Daoy (cell line): ENCODE results near the gene NEK5. TPM values are rescaled to one million over a fixed set of nuclear protein-coding genes. Genes with fewer than 3 reads are reported as not detected.
"Not testable (repeated sequence)": the region's sequence is repeated elsewhere in the genome, so short reads cannot be mapped to it uniquely, and the experiment has no call there.

Source experiments
- DNase-seq: peaks from one replicate; pipeline ENCODE4 v3.0.0-alpha.2; 2015; ENCODE audit warnings: low read depth
- total RNA-seq: library from RNA; depleted of rRNA; stranded (reverse); fragments of >200 nt; shearing (Covaris generic); gene quantifications from 2 replicates; pipeline ENCODE4 v1.2.3, GENCODE V29; 2014

Gene NEK5
- total RNA-seq, 1 experiment from 2014 or later = 0.23 TPM

GRCh38 chr13:52137489-52137888, 8.6 kb upstream of the NEK5 start:
- no peak for DNase-seq

- DNase-seq = no peak
Measured at GRCh38 chr13:52136763-52137162, 7.9 kb upstream of the NEK5 start.

DNA sequence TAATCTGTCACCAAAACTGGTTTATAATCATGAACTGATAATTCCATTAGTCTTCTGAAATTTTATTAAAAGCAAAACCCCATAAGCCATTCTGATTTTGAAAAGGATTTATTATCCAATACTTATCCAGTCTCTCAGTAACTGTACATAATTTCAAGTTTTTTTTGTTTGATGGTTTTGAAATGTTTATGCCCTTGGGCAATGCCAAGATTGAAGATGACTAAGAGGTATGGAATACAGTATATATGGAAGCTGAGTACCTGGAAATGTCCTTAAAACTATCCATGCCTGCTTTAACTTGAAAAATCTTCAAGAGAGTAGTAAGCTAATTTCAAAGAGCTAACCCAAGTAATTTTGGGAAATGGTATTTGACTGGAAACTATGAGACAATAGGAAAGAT, 1.8 kb upstream of the NEK5 start:
- no peak for DNase-seq

- peak; percentile 56 for DNase-seq
Measured at GRCh38 chr13:52127783-52128702, 830 bp downstream of the NEK5 start.

DNA sequence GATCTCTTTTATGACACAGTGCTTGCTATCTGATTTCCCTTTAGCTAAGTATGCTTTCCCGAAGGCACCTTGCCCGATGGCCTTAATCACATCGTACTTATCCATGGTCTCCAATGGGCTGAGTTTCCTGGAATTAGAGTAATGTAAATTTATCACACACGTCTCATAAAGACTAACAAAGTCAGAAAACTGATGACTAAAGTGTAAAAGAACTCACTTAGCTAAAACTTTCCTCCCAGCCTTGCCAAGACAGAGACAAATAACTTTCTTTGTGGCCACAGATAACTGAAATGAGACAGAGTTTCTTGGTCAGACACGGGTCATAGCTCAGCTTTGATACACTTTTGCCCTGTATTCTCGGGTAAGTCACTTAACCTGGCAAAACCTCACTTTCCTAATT, 1.5 kb downstream of the NEK5 start:
- no peak for DNase-seq

DNA sequence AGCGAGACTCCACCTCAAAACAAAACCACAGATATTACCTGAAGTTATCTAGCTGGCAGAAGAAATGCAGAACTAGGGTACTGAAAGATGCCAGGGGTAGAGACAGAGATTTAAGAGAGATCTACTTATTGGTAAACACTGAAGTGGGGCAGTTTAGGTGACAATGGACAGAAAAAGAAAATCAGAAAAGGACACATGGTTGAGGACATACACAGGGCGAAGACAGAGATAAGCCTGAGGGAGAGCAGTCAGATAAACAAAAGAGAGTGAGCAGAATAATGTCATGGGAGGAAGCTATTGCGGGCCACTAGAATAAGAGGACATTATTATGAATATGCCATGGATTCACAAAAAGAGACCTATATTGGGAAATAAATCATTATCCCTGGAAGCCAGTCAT, 3.3 kb downstream of the NEK5 start:
- no peak for DNase-seq

GRCh38 chr13:52118595-52118994, 10.3 kb downstream of the NEK5 start:
- no peak for DNase-seq

DNA sequence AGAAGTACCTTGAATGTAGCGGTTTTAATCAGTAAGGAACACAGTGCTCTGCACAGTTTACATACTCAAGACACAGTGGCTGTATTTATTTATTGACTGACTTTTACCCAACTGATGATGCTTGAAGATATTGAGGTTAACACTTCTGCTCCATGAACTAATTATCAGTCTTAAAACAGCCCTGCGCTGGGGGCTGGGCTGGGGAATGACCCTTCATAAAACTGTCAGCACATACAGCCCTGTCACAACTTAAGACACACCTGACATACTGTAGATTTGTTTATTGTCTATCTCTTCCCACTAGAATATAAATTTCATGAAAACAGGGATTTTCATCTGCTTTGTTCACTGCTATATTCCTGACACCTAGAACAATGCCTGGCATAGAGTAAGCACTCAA, 10.8 kb downstream of the NEK5 start:
- DNase-seq = no peak

GRCh38 chr13:52112591-52112990, 16.3 kb downstream of the NEK5 start:
- no peak for DNase-seq

DNA sequence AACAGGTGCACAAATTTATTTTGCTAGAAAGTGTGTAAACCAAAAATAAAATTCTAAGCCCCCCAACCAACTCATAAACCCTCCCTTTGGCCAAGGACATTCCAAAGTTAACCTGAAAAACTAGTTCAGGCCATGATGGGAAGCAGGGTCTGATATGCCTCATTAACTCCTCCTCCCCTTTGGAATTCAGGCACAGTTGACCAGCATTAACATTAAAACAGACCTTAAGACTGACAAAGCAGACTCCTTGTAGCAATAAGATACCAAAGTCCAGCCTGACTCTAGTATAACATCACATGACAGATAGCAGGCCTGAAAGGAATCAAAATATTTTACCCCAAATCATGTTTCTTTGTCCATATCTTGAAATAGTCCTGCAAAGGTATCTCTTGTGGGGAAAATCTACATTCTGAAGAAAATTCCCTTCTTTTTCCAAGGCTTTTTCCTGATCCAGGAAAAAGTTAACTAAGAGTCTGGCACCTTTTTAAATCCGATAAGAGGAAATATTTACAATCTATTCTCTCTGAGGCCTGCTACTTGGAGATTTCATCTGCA, 19.7 kb downstream of the NEK5 start:
- no peak for DNase-seq

DNA sequence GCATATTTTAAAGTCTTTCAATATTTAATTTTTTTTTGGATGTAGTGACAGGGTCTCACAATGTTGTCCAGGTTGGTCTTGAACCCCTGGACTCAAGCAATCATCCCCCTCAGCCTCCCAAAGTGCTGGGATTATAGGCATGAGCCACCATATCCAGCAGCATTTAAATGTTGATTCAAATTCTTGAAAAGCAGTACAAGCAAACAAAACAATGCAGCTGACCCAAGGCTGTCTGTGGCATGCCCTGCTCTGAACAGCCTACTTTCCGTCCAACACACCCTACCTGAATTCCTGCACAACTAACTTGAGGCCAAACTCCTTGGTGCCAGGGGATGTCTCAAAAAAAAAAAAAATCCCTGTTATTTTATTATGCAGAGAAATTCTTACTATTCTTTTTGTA, 23.0 kb downstream of the NEK5 start:
- DNase-seq = no peak

DNA sequence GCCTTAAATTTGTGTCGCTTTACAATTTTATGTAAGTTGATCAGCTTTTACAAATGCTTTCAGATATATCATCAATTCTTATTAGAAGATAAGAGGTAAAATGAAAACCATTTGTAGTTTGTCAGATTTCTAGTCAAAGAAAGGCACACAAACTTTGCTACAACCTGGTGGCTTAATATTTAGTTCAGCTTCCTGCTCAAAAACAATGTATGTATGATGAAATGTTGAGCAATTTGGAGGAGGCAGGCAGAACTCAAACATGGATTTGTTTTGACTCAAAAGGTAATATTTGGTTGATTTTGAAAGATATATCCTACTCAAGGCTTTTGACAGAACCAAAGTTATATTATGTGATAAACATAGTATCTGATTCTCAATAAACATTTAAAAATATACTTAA, 24.2 kb downstream of the NEK5 start:
- no peak for DNase-seq

GRCh38 chr13:52103386-52103785, 25.5 kb downstream of the NEK5 start:
- no peak for DNase-seq

DNA sequence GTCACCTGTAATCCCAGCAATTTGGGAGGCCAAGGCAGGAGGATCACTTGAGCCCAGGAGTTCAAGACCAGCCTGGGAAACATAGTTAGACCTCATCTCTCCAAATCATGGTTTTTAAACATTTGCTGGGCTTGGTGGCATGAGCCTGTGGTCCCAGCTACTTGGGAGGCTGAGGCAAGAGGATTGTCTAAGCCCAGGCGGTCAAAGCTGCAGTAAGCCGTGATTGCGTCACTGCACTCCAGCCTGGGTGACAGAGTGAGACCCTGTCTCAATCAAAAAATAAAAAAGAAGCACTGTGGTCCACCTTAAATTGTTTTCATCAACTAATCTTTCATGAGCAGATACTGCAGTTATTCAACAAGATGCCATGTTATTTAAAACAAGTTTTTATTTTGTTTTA, 26.4 kb downstream of the NEK5 start:
- not testable (repeated sequence) for DNase-seq

DNA sequence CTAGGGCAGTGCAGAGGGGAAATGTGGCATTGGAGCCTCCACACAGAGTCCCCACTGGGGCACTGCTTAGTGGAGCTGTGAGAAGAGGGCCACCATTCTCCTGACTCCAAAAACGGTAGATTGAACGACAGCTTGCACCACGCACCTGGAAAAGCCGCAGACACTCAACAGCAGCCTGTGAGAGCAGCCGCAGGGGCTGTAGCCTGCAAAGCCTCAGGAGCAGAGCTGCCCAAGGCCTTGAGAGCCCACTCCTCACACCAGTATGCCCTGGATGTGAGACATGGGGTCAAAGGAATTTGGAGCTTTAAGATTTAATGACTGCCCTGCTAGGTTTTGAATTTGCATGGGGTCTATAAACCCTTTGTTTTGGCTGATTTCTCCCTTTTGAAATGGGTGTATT, 31.7 kb downstream of the NEK5 start:
- no peak for DNase-seq

GRCh38 chr13:52096748-52097147, 32.1 kb downstream of the NEK5 start:
- DNase-seq = no peak

GRCh38 chr13:52096062-52096461, 32.8 kb downstream of the NEK5 start:
- DNase-seq = no peak

GRCh38 chr13:52092087-52092486, 36.8 kb downstream of the NEK5 start:
- no peak for DNase-seq

GRCh38 chr13:52091473-52091872, 37.4 kb downstream of the NEK5 start:
- DNase-seq = no peak

GRCh38 chr13:52085421-52085820, 43.5 kb downstream of the NEK5 start:
- peak; percentile 10 for DNase-seq

DNA sequence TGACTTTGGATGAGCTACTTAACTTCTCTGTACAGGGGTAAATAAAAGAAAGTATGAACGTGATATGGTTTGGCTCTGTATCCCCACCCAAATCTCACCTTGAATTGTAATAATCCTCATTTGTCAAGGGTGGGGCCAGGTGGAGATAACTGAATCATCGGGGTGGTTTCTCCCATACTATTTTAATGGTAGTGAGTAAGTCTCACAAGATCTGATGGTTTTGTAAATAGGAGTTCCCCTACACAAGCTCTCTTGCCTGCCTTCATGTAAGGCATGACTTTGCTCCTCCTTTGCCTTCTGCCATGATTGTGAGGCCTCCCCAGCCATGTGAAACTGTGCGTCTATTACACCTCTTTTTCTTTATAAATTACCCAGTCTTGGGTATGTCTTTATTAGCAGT, 43.9 kb downstream of the NEK5 start:
- not testable (repeated sequence) for DNase-seq

GRCh38 chr13:52082601-52083000, 46.3 kb downstream of the NEK5 start:
- no peak for DNase-seq

- DNase-seq = not testable (repeated sequence)
Measured at GRCh38 chr13:52079891-52080290, 49.0 kb downstream of the NEK5 start.
